ENCODE results near the gene EPHA3. TPM values are rescaled to one million over a fixed set of nuclear protein-coding genes. Genes with fewer than 3 reads are reported as not detected.

Gene EPHA3
- total RNA-seq, 2 donors from 2014 or later = 1.3 to 6.0 TPM

- 68 to 72% methylated on average over 6 of the region's 6 CpGs for WGBS, 2 donors
- Histone ChIP-seq H3K4me3 (no peak overlapping the region), H3K27ac (no peak overlapping the region), H3K27me3 (no peaks in the 10 kb centered on the region), H3K36me3 (replicated peaks in 1 of 2; ENCODE audit: insufficient read depth in 1 of 2, low read depth in 2 of 2) (no peaks in the 10 kb centered on the region), H3K4me1 (no peaks in the 10 kb centered on the region), H3K9me3 (no peaks in the 10 kb centered on the region)
- DNase-seq (no peak), ATAC-seq (no peak)
- TF ChIP-seq CTCF (IDR thresholded peaks at IDR 0.05) = no peak
- TF ChIP-seq POLR2A (IDR thresholded peaks at IDR 0.05) = no peak
- intact Hi-C loops (cut with DNase I) = no loop called here
Observed at GRCh38 chr3:89315750-89316470, 208.5 kb downstream of the EPHA3 start.

GRCh38 chr3:89320186-89320585 lies 212.8 kb downstream of the EPHA3 start:
- intact Hi-C loops (cut with DNase I) = no loop called here
- no peak overlapping the region for H3K4me3 ChIP-seq
- H3K4me1 ChIP-seq = no peaks in the 10 kb centered on the region
- no peaks in the 10 kb centered on the region for H3K9me3 ChIP-seq
- TF ChIP-seq CTCF (IDR thresholded peaks at IDR 0.05) = no peak
- no peak for TF ChIP-seq POLR2A (IDR thresholded peaks at IDR 0.05)
- 79 to 95% methylated on average over 2 of the region's 2 CpGs for WGBS, 2 donors
- ATAC-seq = no peak
- no peak for DNase-seq
- H3K27ac ChIP-seq = no peak overlapping the region
- H3K36me3 ChIP-seq (replicated peaks in 1 of 2; ENCODE audit: insufficient read depth in 1 of 2, low read depth in 2 of 2) = no peaks in the 10 kb centered on the region
- no peaks in the 10 kb centered on the region for H3K27me3 ChIP-seq

GRCh38 chr3:89326997-89327396 lies 219.6 kb downstream of the EPHA3 start:
- intact Hi-C loops (cut with DNase I) = no loop called here
- Histone ChIP-seq H3K4me3 (no peak overlapping the region), H3K27ac (no peak overlapping the region), H3K9me3 (peaks cover 0 to 2% (median 0%) of the 10 kb centered on the region in 3 donors), H3K36me3 (replicated peaks in 1 of 2; ENCODE audit: insufficient read depth in 1 of 2, low read depth in 2 of 2) (no peaks in the 10 kb centered on the region), H3K27me3 (no peaks in the 10 kb centered on the region), H3K4me1 (no peaks in the 10 kb centered on the region)
- no peak for DNase-seq
- WGBS, 2 donors = 84 to 88% methylated on average over 1 of the region's 1 CpG
- no peak for ATAC-seq
- TF ChIP-seq POLR2A (IDR thresholded peaks at IDR 0.05) = no peak

GRCh38 chr3:89332386-89332785 lies 225.0 kb downstream of the EPHA3 start:
- 54 to 75% methylated on average over 2 of the region's 2 CpGs for WGBS, 2 donors
- no peaks in the 10 kb centered on the region for H3K4me1 ChIP-seq
- H3K9me3 ChIP-seq = peaks cover 0 to 1% (median 0%) of the 10 kb centered on the region in 3 donors
- no peaks in the 10 kb centered on the region for H3K36me3 ChIP-seq (replicated peaks in 1 of 2; ENCODE audit: insufficient read depth in 1 of 2, low read depth in 2 of 2)
- H3K27ac ChIP-seq = no peak overlapping the region
- no peak overlapping the region for H3K4me3 ChIP-seq
- intact Hi-C loops (cut with DNase I) = no loop called here
- no peaks in the 10 kb centered on the region for H3K27me3 ChIP-seq
- TF ChIP-seq CTCF (IDR thresholded peaks at IDR 0.05) = no peak
- no peak for TF ChIP-seq POLR2A (IDR thresholded peaks at IDR 0.05)
- ATAC-seq = no peak
- no peak for DNase-seq

GRCh38 chr3:89332793-89333192 lies 225.4 kb downstream of the EPHA3 start:
- no peaks in the 10 kb centered on the region for H3K36me3 ChIP-seq (replicated peaks in 1 of 2; ENCODE audit: insufficient read depth in 1 of 2, low read depth in 2 of 2)
- no peak for ATAC-seq
- no peaks in the 10 kb centered on the region for H3K9me3 ChIP-seq
- intact Hi-C loops (cut with DNase I) = no loop called here
- TF ChIP-seq CTCF (IDR thresholded peaks at IDR 0.05) (no peak), POLR2A (IDR thresholded peaks at IDR 0.05) (no peak)
- DNase-seq = no peak
- H3K27ac ChIP-seq = no peak overlapping the region
- 60 to 67% methylated on average over 2 of the region's 2 CpGs for WGBS, 2 donors
- H3K4me1 ChIP-seq = no peaks in the 10 kb centered on the region
- H3K27me3 ChIP-seq = no peaks in the 10 kb centered on the region
- no peak overlapping the region for H3K4me3 ChIP-seq

Data from body of pancreas (tissue), 4 donors.